ENCODE data around the gene TMEM245.

Gene TMEM245

GRCh38 chr9:109119439-109120203, at the start of gene TMEM245:
TMEM245 (minus strand) TSS chr9:109119947; CDS start chr9:109119913, 34 bp downstream.
- peak within 1 kb of the TSS; percentile 58 to 91 for H3K27ac ChIP-seq (ENCODE audit: low read depth in 2 of 2, low read length in 2 of 2)
- no peaks in the 10 kb centered on the region for H3K27me3 ChIP-seq (ENCODE audit: control insufficient read depth in 2 of 2, insufficient read depth in 2 of 2, low read length in 2 of 2)
- H3K9ac ChIP-seq (ENCODE audit: low read depth in 1 of 2, low read length in 2 of 2), result peak within 1 kb of the TSS; percentile 76 to 81
- no peaks in the 10 kb centered on the region for H3K9me3 ChIP-seq (ENCODE audit: control insufficient read depth in 2 of 2, low read length in 2 of 2)
- H3K36me3 ChIP-seq (ENCODE audit: control insufficient read depth in 2 of 2, insufficient read depth in 2 of 2, low read length in 2 of 2), result no peaks in the 10 kb centered on the region
- peaks cover 9 to 20% of the 10 kb centered on the region in 2 donors for H3K4me1 ChIP-seq (ENCODE audit: control insufficient read depth in 2 of 2, insufficient read depth in 2 of 2, low read length in 2 of 2)
- H3K4me3 ChIP-seq (ENCODE audit: low read length in 2 of 2), result peak within 1 kb of the TSS; percentile 84 to 85

GRCh38 chr9:109168170-109168569, 48.4 kb upstream of the TMEM245 start:
- Histone ChIP-seq H3K9me3 (ENCODE audit: control insufficient read depth in 2 of 2, low read length in 2 of 2) (no peaks in the 10 kb centered on the region), H3K36me3 (ENCODE audit: control insufficient read depth in 2 of 2, insufficient read depth in 2 of 2, low read length in 2 of 2) (no peaks in the 10 kb centered on the region), H3K4me3 (ENCODE audit: low read length in 2 of 2) (no peak overlapping the region), H3K4me1 (ENCODE audit: control insufficient read depth in 2 of 2, insufficient read depth in 2 of 2, low read length in 2 of 2) (no peaks in the 10 kb centered on the region), H3K9ac (ENCODE audit: low read depth in 1 of 2, low read length in 2 of 2) (no peak overlapping the region), H3K27ac (ENCODE audit: low read depth in 2 of 2, low read length in 2 of 2) (no peak overlapping the region), H3K27me3 (ENCODE audit: control insufficient read depth in 2 of 2, insufficient read depth in 2 of 2, low read length in 2 of 2) (peaks cover 12 to 19% of the 10 kb centered on the region in 2 donors)

GRCh38 chr9:109167716-109168115, 48.0 kb upstream of the TMEM245 start:
- no peak overlapping the region for H3K4me3 ChIP-seq (ENCODE audit: low read length in 2 of 2)
- no peaks in the 10 kb centered on the region for H3K9me3 ChIP-seq (ENCODE audit: control insufficient read depth in 2 of 2, low read length in 2 of 2)
- H3K4me1 ChIP-seq (ENCODE audit: control insufficient read depth in 2 of 2, insufficient read depth in 2 of 2, low read length in 2 of 2), result no peaks in the 10 kb centered on the region
- H3K27me3 ChIP-seq (ENCODE audit: control insufficient read depth in 2 of 2, insufficient read depth in 2 of 2, low read length in 2 of 2), result peaks cover 12 to 19% of the 10 kb centered on the region in 2 donors
- no peaks in the 10 kb centered on the region for H3K36me3 ChIP-seq (ENCODE audit: control insufficient read depth in 2 of 2, insufficient read depth in 2 of 2, low read length in 2 of 2)
- no peak overlapping the region for H3K9ac ChIP-seq (ENCODE audit: low read depth in 1 of 2, low read length in 2 of 2)
- no peak overlapping the region for H3K27ac ChIP-seq (ENCODE audit: low read depth in 2 of 2, low read length in 2 of 2)

- Histone ChIP-seq H3K9me3 (ENCODE audit: control insufficient read depth in 2 of 2, low read length in 2 of 2) (no peaks in the 10 kb centered on the region), H3K27me3 (ENCODE audit: control insufficient read depth in 2 of 2, insufficient read depth in 2 of 2, low read length in 2 of 2) (peaks cover 12 to 19% of the 10 kb centered on the region in 2 donors), H3K4me3 (ENCODE audit: low read length in 2 of 2) (no peak within 1 kb of the TSS), H3K9ac (ENCODE audit: low read depth in 1 of 2, low read length in 2 of 2) (no peak within 1 kb of the TSS), H3K4me1 (ENCODE audit: control insufficient read depth in 2 of 2, insufficient read depth in 2 of 2, low read length in 2 of 2) (peaks cover 0 to 4% of the 10 kb centered on the region in 2 donors), H3K27ac (ENCODE audit: low read depth in 2 of 2, low read length in 2 of 2) (no peak within 1 kb of the TSS), H3K36me3 (ENCODE audit: control insufficient read depth in 2 of 2, insufficient read depth in 2 of 2, low read length in 2 of 2) (no peaks in the 10 kb centered on the region)
Observed at GRCh38 chr9:109166771-109167601, 47.2 kb upstream of the TMEM245 start, which contains the start of gene FRRS1L. FRRS1L (minus strand) TSS chr9:109167249; CDS start chr9:109167138, 111 bp downstream.

- H3K9ac ChIP-seq (ENCODE audit: low read depth in 1 of 2, low read length in 2 of 2), result no peak overlapping the region
- no peak overlapping the region for H3K27ac ChIP-seq (ENCODE audit: low read depth in 2 of 2, low read length in 2 of 2)
- no peaks in the 10 kb centered on the region for H3K9me3 ChIP-seq (ENCODE audit: control insufficient read depth in 2 of 2, low read length in 2 of 2)
- H3K36me3 ChIP-seq (ENCODE audit: control insufficient read depth in 2 of 2, insufficient read depth in 2 of 2, low read length in 2 of 2), result no peaks in the 10 kb centered on the region
- H3K27me3 ChIP-seq (ENCODE audit: control insufficient read depth in 2 of 2, insufficient read depth in 2 of 2, low read length in 2 of 2), result peaks cover 12 to 19% of the 10 kb centered on the region in 2 donors
- H3K4me3 ChIP-seq (ENCODE audit: low read length in 2 of 2), result no peak overlapping the region
- H3K4me1 ChIP-seq (ENCODE audit: control insufficient read depth in 2 of 2, insufficient read depth in 2 of 2, low read length in 2 of 2), result peaks cover 0 to 4% of the 10 kb centered on the region in 2 donors
Observed at GRCh38 chr9:109166171-109166770, 46.5 kb upstream of the TMEM245 start.

GRCh38 chr9:109164042-109164441, 44.3 kb upstream of the TMEM245 start:
- Histone ChIP-seq H3K27ac (ENCODE audit: low read depth in 2 of 2, low read length in 2 of 2) (no peak overlapping the region), H3K4me1 (ENCODE audit: control insufficient read depth in 2 of 2, insufficient read depth in 2 of 2, low read length in 2 of 2) (peaks cover 0 to 4% of the 10 kb centered on the region in 2 donors), H3K27me3 (ENCODE audit: control insufficient read depth in 2 of 2, insufficient read depth in 2 of 2, low read length in 2 of 2) (peaks cover 12 to 17% of the 10 kb centered on the region in 2 donors), H3K9me3 (ENCODE audit: control insufficient read depth in 2 of 2, low read length in 2 of 2) (no peaks in the 10 kb centered on the region), H3K36me3 (ENCODE audit: control insufficient read depth in 2 of 2, insufficient read depth in 2 of 2, low read length in 2 of 2) (no peaks in the 10 kb centered on the region), H3K9ac (ENCODE audit: low read depth in 1 of 2, low read length in 2 of 2) (no peak overlapping the region), H3K4me3 (ENCODE audit: low read length in 2 of 2) (no peak overlapping the region)

- Histone ChIP-seq H3K9me3 (ENCODE audit: control insufficient read depth in 2 of 2, low read length in 2 of 2) (no peaks in the 10 kb centered on the region), H3K36me3 (ENCODE audit: control insufficient read depth in 2 of 2, insufficient read depth in 2 of 2, low read length in 2 of 2) (no peaks in the 10 kb centered on the region), H3K4me3 (ENCODE audit: low read length in 2 of 2) (no peak overlapping the region), H3K27me3 (ENCODE audit: control insufficient read depth in 2 of 2, insufficient read depth in 2 of 2, low read length in 2 of 2) (peaks cover 11 to 17% of the 10 kb centered on the region in 2 donors), H3K27ac (ENCODE audit: low read depth in 2 of 2, low read length in 2 of 2) (no peak overlapping the region), H3K4me1 (ENCODE audit: control insufficient read depth in 2 of 2, insufficient read depth in 2 of 2, low read length in 2 of 2) (peaks cover 0 to 4% of the 10 kb centered on the region in 2 donors), H3K9ac (ENCODE audit: low read depth in 1 of 2, low read length in 2 of 2) (no peak overlapping the region)
Observed at GRCh38 chr9:109163194-109163593, 43.4 kb upstream of the TMEM245 start.

- no peak overlapping the region for H3K4me3 ChIP-seq (ENCODE audit: low read length in 2 of 2)
- H3K9me3 ChIP-seq (ENCODE audit: control insufficient read depth in 2 of 2, low read length in 2 of 2), result no peaks in the 10 kb centered on the region
- H3K36me3 ChIP-seq (ENCODE audit: control insufficient read depth in 2 of 2, insufficient read depth in 2 of 2, low read length in 2 of 2), result no peaks in the 10 kb centered on the region
- H3K4me1 ChIP-seq (ENCODE audit: control insufficient read depth in 2 of 2, insufficient read depth in 2 of 2, low read length in 2 of 2), result peaks cover 0 to 4% of the 10 kb centered on the region in 2 donors
- peaks cover 8 to 15% of the 10 kb centered on the region in 2 donors for H3K27me3 ChIP-seq (ENCODE audit: control insufficient read depth in 2 of 2, insufficient read depth in 2 of 2, low read length in 2 of 2)
- H3K9ac ChIP-seq (ENCODE audit: low read depth in 1 of 2, low read length in 2 of 2), result no peak overlapping the region
- no peak overlapping the region for H3K27ac ChIP-seq (ENCODE audit: low read depth in 2 of 2, low read length in 2 of 2)
Observed at GRCh38 chr9:109162677-109163076, 42.9 kb upstream of the TMEM245 start.

GRCh38 chr9:109161471-109161870, 41.7 kb upstream of the TMEM245 start:
- Histone ChIP-seq H3K27ac (ENCODE audit: low read depth in 2 of 2, low read length in 2 of 2) (no peak overlapping the region), H3K27me3 (ENCODE audit: control insufficient read depth in 2 of 2, insufficient read depth in 2 of 2, low read length in 2 of 2) (peaks cover 2 to 9% of the 10 kb centered on the region in 2 donors), H3K9me3 (ENCODE audit: control insufficient read depth in 2 of 2, low read length in 2 of 2) (no peaks in the 10 kb centered on the region), H3K9ac (ENCODE audit: low read depth in 1 of 2, low read length in 2 of 2) (no peak overlapping the region), H3K4me1 (ENCODE audit: control insufficient read depth in 2 of 2, insufficient read depth in 2 of 2, low read length in 2 of 2) (peaks cover 0 to 4% of the 10 kb centered on the region in 2 donors), H3K36me3 (ENCODE audit: control insufficient read depth in 2 of 2, insufficient read depth in 2 of 2, low read length in 2 of 2) (no peaks in the 10 kb centered on the region), H3K4me3 (ENCODE audit: low read length in 2 of 2) (no peak overlapping the region)
